TTC549 (cell line): ENCODE data around the gene CCDC184.
"Not testable (repeated sequence)": the region's sequence is repeated elsewhere in the genome, so short reads cannot be mapped to it uniquely, and the experiment has no call there.

Experiments
- FAIRE-seq: peaks from 2 replicates; lab custom pipeline; 2012; peaks lifted over from hg19 to GRCh38; lab: Jason Lieb, UNC

CCDC184 gene

GRCh38 chr12:48183091-48183875 is at the start of gene CCDC184:
TSS of gene CCDC184 (plus strand) at chr12:48183644. CDS start at chr12:48184123, 479 bp downstream.
- no peak for FAIRE-seq

DNA sequence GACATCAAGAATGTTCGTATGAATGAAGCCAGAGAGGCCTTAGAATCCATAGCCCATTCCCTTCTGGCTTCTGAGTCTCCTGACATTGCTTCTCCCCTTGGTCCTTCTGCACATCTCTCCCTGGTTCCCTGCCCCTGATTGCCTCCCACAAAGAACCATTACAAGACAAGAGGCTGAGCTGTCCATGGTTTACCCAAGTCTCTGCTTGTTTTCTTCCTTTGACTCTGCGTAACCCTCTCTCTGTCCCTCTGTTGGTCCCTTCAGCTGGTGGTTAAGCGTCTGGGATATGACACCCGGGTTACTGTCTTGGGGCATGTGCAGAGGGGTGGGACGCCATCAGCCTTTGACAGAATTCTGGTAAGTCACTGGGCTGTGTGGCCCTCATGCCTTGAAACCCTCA is 48.4 kb upstream of the CCDC184 start:
- no peak for FAIRE-seq

GRCh38 chr12:48142818-48143674 is 40.4 kb upstream of the CCDC184 start:
- FAIRE-seq: no peak

GRCh38 chr12:48143898-48144297 is 39.5 kb upstream of the CCDC184 start:
- FAIRE-seq: no peak

DNA sequence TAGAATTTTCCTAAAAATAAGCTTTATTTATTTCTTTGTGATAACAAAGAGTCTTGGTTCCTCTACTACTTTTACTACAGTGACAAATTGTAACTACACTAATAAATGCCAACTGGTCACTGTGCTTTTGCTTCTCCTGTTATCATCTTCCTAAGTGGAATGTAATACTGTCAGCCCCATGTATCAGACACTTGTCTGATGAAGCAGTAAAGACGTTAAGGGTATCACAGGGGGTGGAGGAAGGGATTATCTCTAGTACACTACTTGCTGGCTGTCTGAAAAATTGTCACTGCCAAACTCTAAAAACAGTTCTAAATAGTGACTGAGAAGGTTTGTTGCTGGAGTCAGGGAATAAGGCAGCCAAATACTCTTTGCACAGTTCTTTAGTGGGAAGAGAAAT is 37.5 kb upstream of the CCDC184 start:
- FAIRE-seq: no peak

GRCh38 chr12:48151103-48151771 is 32.2 kb upstream of the CCDC184 start:
- no peak for FAIRE-seq

DNA sequence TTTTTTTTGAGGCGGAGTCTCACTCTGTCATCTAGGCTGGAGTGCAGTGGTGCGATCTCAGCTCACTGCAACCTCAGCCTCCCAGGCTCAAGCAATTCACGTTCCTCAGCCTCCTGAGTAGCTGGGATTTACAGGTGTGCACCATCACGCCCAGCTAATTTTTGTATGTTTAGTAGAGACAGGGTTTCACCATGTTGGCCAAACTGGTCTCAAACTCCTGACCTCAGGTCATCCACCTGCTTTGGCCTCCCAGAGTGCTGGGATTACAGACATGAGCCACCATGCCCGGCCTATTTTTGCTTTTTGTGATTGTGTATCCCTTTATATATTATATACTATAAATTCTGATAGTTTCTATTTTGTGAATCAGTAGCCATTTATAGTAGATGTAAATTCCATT is 27.7 kb upstream of the CCDC184 start:
- not testable (repeated sequence) for FAIRE-seq

GRCh38 chr12:48156652-48157017 is 26.8 kb upstream of the CCDC184 start:
- FAIRE-seq: no peak

DNA sequence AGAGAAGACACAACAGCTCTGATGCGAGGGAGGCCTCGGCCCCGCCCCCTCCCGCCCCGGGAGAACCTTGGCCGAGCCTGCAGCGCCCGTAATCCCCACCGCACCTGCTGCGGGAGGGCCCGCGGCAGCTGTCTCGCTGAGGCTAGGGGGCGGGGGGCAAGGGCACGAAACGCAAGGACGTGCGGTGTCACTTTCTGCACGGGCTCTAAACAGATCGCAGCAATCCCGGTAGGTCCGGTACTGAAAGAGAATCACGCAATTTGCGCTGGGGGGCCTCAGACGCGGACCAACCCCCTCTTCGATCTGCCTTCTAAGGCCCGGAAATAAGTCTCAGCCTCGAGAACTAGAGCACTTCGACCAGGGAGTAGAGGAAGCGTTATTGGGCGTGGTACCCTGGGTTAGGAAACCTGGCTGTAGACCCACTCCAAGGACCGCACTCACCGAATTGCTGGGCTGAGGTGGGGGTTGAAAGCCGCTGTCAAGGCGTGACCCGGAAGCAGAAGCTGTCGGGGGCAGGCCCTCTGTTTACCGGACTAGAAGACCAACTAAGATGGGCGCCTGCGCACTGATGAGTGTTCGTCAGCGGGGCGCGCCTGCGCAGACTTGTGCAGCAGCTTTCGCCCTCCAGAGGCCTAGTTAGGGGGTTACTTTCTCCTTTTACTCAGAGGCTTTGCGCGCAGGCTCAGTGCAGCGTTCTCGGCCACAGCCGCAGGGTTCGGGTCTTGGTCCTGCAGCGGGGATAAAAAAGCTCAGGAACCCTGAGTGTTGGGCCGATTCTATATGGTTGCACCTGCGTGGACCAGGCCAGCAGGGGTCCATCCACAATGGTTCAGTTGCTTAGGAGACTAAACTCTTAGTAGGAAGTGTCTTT is 26.2 kb upstream of the CCDC184 start, which contains the start of gene ASB8:
ASB8 (minus strand) TSS at position 498 of the 871 bp plus-strand sequence. CDS start 4,019 bp downstream, outside the sequence.
- peak; percentile 81 for FAIRE-seq

DNA sequence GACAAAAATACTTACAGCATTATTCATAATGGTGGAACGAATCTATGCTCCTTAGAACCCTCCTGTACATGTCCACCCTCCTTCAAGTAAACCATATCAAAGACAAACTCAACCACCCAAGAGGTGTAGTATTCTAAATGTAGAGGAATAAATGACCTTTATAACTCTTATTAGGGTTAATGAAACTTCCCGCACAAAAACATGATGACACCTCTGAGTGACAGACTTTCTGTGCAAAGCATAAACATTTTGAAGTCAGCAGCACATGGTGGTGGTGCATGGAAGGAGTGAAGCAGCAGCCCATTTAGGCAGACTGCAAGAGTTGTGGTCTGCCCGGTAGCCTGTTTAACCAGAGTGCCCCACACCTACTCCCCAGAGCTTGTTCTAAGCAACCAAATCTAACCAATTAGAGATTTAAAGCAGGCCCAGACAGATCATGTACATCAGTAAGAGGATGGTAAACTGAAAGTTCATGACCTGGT is 25.5 kb upstream of the CCDC184 start:
- no peak for FAIRE-seq

- no peak for FAIRE-seq
Measured at GRCh38 chr12:48160046-48160445, 23.4 kb upstream of the CCDC184 start.

- FAIRE-seq: no peak
Measured at GRCh38 chr12:48160807-48161206, 22.6 kb upstream of the CCDC184 start.

DNA sequence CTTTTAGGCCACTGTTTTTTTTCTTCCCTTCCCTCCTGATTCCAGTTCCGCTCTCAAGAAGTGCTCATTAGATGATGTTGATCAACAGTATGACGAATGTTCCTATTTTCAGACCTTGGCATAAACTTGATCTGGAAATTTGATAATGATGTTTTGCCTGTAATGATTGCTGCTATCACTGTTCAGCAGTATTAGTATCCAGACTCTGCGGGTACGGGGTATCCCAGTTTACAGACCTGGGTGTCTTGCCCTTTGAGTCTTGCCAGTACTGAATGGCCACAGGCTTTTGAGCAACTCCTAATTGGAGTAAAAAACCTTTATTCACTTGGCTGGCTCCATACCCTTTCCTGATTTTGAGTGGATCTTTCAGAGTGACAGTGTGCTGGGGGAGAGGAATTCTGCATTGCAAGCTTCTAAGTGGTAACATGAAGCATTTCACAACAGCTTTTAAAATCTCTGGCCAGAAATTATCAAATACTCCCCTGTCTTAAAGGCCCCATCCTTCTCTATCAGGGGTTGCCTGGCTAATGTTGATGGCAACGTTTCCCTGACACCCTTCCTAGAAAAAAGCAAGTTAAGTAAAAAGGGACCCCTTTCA is 20.2 kb upstream of the CCDC184 start:
- no peak for FAIRE-seq

DNA sequence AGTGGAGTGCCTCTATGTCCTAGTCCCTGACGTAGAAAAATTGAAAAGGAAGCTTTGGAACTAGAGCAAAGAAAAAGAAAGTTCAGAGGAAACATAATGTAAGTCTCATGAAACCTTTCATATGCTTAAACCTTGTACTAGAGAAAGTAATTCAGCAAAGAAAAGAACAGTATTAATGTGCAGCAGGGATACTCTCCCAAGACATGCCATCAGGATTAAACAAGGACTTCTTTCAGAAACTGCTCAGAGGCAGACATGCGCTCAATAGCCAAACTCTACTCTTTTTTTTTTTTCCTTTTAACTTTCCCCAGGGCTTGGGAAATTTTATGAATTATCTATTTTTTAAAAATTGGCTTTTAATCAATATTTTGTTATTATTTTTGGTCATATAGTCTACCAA is 19.0 kb upstream of the CCDC184 start:
- no peak for FAIRE-seq

- peak; percentile 77 for FAIRE-seq
Measured at GRCh38 chr12:48165089-48165981, 18.1 kb upstream of the CCDC184 start.

- FAIRE-seq: no peak
Measured at GRCh38 chr12:48169011-48169410, 14.4 kb upstream of the CCDC184 start.

GRCh38 chr12:48175613-48176416 is 7.6 kb upstream of the CCDC184 start:
- FAIRE-seq: no peak

- no peak for FAIRE-seq
Measured at GRCh38 chr12:48176417-48176751, 7.1 kb upstream of the CCDC184 start.

DNA sequence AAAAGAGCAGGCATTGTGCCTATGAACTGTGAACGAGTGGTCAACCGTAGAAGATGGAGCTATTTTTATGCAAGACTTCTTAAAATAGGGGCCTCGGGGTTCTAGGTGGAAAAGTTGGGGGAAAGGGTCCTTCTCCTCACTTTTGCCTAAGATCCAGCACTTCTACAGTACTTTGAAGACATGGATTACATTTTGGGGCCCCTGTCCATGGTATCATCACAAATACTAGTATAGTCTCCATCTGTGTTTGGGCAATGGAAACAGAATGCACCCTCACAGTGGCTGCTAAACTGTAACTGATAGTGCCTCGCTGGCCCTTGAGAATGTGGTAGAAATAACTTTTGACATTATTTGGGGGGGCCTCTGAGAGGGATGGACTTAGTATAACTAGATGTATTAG is 5.5 kb upstream of the CCDC184 start:
- FAIRE-seq: no peak
